ENCODE data around the gene CARS2.

- TF ChIP-seq, protein P1, sequence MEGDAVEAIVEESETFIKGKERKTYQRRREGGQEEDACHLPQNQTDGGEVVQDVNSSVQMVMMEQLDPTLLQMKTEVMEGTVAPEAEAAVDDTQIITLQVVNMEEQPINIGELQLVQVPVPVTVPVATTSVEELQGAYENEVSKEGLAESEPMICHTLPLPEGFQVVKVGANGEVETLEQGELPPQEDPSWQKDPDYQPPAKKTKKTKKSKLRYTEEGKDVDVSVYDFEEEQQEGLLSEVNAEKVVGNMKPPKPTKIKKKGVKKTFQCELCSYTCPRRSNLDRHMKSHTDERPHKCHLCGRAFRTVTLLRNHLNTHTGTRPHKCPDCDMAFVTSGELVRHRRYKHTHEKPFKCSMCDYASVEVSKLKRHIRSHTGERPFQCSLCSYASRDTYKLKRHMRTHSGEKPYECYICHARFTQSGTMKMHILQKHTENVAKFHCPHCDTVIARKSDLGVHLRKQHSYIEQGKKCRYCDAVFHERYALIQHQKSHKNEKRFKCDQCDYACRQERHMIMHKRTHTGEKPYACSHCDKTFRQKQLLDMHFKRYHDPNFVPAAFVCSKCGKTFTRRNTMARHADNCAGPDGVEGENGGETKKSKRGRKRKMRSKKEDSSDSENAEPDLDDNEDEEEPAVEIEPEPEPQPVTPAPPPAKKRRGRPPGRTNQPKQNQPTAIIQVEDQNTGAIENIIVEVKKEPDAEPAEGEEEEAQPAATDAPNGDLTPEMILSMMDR (IDR thresholded peaks at IDR 0.05), result no peak
- no peak for TF ChIP-seq ZFX (IDR thresholded peaks at IDR 0.05; ENCODE audit: borderline replicate concordance)
Measured at GRCh38 chr13:110665491-110666254, 40.2 kb downstream of the CARS2 start.

Measured in 22Rv1 (cell line).